IPS-15b (cell line): ENCODE results near the gene PAPPA.

ENCODE experiments used
- H3K27me3 ChIP-seq: one replicate; pipeline ENCODE4 v1.6.1; 2013; ENCODE audit warnings: low read length; ENCODE audit not compliant: control insufficient read depth, insufficient read depth
- H3K36me3 ChIP-seq: one replicate; pipeline ENCODE4 v1.6.1; 2013; ENCODE audit warnings: low read length; ENCODE audit not compliant: control insufficient read depth, insufficient read depth
- H3K4me1 ChIP-seq: one replicate; pipeline ENCODE4 v1.6.1; 2013; ENCODE audit warnings: mild to moderate bottlenecking, low read length; ENCODE audit not compliant: control insufficient read depth, insufficient read depth
- H3K4me3 ChIP-seq: one replicate; pipeline ENCODE4 v1.5.1; 2013; ENCODE audit warnings: low read depth, low read length
- H3K9ac ChIP-seq: one replicate; pipeline ENCODE4 v1.6.1; 2013; ENCODE audit warnings: low read depth, mild to moderate bottlenecking, low read length
- H3K9me3 ChIP-seq: one replicate; pipeline ENCODE4 v1.6.1; 2013; ENCODE audit warnings: mild to moderate bottlenecking, low read length; ENCODE audit not compliant: control insufficient read depth, insufficient read depth

PAPPA gene

DNA sequence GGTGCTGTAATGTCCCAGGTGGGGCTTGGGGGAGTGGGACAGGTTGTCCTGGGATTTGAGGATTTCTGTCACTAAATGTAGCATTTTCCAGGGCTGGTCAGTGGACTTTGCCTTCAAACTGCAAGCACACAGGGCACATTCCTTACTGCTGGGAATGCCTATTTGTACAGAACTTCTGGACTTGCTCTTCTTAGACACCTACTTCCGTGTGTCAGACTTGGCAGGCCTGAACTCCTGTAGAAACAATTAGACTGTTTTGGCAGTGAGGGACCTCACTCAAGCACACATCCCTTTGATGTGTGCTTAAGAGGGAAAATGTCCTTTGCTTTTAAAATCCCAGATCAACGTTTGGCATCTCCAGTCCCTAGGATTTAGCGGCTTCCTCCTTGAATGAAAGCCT lies 192.2 kb downstream of the PAPPA start:
- Histone ChIP-seq H3K36me3 (no peaks in the 10 kb centered on the region), H3K4me1 (peaks cover 2% of the 10 kb centered on the region), H3K9me3 (no peaks in the 10 kb centered on the region), H3K9ac (no peak overlapping the region), H3K27me3 (peaks cover 13% of the 10 kb centered on the region), H3K4me3 (no peak overlapping the region)

DNA sequence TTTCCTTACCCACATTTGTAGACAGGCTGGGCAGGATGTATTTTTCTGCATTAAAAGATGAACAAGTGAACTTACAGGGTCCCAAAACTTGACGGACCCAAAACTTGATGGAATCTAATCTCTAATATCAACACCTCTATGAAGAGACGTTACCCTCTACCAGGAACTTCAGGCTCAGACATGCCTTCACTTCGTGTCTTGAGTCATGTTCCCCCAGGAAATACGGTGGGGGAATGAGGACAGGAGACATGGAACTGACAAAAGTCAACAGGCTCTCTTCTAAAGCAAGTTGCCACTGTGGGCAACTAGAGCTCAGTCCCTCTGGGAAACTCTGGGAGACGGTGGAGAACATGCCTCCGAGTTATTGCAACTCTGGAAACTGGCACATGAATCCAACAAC lies 196.1 kb downstream of the PAPPA start:
- H3K4me3 ChIP-seq = no peak overlapping the region
- no peaks in the 10 kb centered on the region for H3K36me3 ChIP-seq
- H3K9ac ChIP-seq = no peak overlapping the region
- no peaks in the 10 kb centered on the region for H3K9me3 ChIP-seq
- H3K27me3 ChIP-seq = peaks cover 5% of the 10 kb centered on the region
- no peaks in the 10 kb centered on the region for H3K4me1 ChIP-seq

DNA sequence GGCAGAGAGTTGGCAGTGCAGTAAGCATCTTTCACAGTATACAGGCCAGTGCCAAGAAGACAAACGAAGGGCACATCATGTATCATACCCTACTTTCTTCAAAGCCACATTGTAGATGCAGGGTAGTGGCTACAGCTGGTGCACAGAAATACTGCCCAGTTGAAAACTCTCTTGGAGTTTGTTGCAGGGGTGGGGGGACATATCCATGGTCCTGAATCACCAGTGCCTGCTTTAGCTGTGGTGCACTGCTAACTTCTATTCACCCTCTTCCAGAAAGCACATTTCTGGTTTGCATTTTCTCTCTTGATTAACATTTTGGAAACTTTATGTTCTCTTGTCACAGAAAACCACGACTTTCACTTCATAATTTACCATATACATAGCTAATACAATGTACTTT lies 196.6 kb downstream of the PAPPA start:
- Histone ChIP-seq H3K4me1 (no peaks in the 10 kb centered on the region), H3K9ac (no peak overlapping the region), H3K9me3 (no peaks in the 10 kb centered on the region), H3K36me3 (no peaks in the 10 kb centered on the region), H3K4me3 (no peak overlapping the region), H3K27me3 (peaks cover 5% of the 10 kb centered on the region)

DNA sequence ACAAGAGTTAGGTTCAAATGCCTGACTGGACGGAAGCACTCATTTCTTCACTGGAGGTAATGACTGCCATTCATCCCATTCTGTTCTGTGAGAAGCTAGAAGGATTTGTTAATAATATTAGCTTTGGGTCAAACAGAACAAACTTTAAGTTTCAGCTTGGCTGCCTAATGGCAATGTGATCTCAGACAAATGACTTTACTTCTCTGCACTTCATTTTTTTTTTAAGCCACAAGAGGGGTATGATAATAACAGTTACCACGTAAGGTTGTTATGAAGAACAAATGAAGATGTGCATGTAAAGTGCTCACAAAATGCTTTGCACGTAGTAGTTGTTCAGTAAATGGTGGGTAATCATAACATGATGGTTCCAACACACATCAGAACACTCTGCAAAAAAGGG lies 199.4 kb downstream of the PAPPA start:
- H3K4me3 ChIP-seq = no peak overlapping the region
- H3K9ac ChIP-seq = no peak overlapping the region
- no peaks in the 10 kb centered on the region for H3K9me3 ChIP-seq
- H3K27me3 ChIP-seq = no peaks in the 10 kb centered on the region
- H3K4me1 ChIP-seq = no peaks in the 10 kb centered on the region
- H3K36me3 ChIP-seq = no peaks in the 10 kb centered on the region

DNA sequence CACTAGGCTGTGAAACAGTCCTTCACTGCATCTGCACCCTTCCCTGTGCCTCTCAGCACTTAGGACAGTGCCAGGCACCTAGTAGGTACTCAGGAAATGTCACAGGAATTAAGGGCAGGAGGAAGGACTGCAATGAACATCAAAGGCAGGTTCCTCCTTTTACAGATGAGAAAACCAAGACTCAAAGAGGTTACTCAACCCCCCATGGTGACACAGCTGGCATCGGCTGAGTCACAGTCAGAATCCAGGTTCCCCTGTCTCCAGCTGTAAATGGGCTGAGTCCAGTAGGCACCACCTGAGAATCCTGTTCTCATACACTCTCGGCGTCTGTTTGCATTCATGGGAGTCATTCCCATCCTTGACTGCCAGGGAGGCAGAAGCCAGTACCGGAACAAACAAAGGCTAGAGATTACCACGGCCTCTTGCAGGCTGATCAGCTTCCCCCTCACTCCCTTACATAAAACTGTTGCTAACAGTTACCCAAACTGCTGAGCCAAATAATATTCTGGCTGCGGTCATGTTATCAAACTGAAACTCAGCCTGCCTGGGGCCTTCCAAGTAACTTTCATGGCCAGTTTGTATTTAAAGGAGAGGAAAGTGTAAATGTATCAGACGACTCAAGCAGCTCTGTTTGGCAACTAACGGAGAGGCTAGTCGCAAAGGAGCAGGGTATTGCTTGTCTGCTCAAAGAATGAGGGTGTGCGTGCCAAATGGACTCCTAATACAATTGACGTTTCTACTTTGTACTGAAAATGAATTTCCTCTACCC lies 201.7 kb downstream of the PAPPA start:
- no peak overlapping the region for H3K9ac ChIP-seq
- H3K4me1 ChIP-seq = no peaks in the 10 kb centered on the region
- no peaks in the 10 kb centered on the region for H3K36me3 ChIP-seq
- H3K9me3 ChIP-seq = no peaks in the 10 kb centered on the region
- H3K27me3 ChIP-seq = no peaks in the 10 kb centered on the region
- H3K4me3 ChIP-seq = no peak overlapping the region

DNA sequence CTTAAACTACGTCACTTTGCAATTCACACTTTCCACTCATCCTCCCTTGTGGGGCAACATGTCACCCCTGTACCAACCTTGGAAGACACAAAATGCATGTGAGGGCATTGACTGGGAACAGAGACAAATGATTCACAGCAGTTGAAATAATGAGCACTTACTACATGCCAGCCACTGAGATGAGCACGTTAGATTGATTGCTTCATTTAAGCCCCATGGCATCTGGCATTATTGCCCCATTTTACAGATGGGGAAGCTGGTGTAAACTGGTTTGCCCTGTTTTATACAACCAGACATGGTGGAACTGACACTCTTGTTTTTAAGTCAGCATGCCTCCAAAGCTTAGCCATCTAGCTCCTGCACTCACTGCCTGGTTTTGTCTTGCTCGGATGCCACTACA lies 204.7 kb downstream of the PAPPA start:
- Histone ChIP-seq H3K9me3 (no peaks in the 10 kb centered on the region), H3K36me3 (no peaks in the 10 kb centered on the region)

DNA sequence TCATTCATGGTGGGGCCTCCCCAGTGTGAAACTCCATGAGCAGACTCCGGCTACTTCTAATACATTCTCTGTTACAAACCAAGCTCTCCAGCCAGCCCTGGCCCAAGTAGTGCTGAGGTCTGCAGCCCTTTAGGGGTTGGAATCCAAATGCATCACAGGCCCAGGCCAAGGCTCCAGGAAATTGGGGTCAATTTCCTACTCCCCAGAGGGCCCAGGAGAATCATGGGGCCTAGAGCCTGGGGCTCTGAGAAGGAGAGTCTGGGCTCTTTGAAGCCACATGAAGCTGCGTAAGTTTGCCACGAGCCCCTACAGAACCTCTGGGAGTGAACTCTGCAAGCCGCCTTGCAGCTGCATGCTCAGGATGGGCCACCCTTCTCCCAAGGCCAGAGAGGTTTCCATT lies 206.4 kb downstream of the PAPPA start:
- H3K36me3 ChIP-seq = no peaks in the 10 kb centered on the region
- H3K4me3 ChIP-seq = no peak overlapping the region
- no peak overlapping the region for H3K9ac ChIP-seq
- H3K4me1 ChIP-seq = no peaks in the 10 kb centered on the region
- H3K9me3 ChIP-seq = no peaks in the 10 kb centered on the region
- H3K27me3 ChIP-seq = no peaks in the 10 kb centered on the region

More for the DNA sequence above, 204.7 kb downstream of the PAPPA start:
- Histone ChIP-seq H3K4me3 (no peak overlapping the region), H3K4me1 (no peaks in the 10 kb centered on the region), H3K9ac (no peak overlapping the region), H3K27me3 (no peaks in the 10 kb centered on the region)

DNA sequence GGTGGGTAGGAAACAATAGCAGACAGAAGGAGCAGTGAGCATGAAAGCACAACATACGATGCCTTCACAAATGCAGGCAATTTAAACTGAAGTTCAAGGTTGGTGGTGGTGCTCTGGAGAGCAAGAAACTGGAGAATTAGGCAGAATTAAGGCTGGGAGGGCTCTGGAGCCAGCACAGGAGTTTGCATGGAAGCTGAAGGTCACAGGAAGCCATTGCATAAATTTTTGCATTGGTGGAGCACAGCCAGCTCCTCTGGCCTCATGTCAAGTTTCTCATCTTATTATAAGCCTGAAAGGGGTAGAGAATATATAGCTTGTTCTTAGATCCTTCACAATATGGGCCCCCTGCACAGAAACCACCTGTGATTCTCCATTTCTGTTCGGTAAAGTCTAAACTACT lies 207.4 kb downstream of the PAPPA start:
- Histone ChIP-seq H3K27me3 (no peaks in the 10 kb centered on the region), H3K9ac (no peak overlapping the region), H3K36me3 (no peaks in the 10 kb centered on the region), H3K9me3 (no peaks in the 10 kb centered on the region), H3K4me1 (peaks cover 2% of the 10 kb centered on the region), H3K4me3 (no peak overlapping the region)

DNA sequence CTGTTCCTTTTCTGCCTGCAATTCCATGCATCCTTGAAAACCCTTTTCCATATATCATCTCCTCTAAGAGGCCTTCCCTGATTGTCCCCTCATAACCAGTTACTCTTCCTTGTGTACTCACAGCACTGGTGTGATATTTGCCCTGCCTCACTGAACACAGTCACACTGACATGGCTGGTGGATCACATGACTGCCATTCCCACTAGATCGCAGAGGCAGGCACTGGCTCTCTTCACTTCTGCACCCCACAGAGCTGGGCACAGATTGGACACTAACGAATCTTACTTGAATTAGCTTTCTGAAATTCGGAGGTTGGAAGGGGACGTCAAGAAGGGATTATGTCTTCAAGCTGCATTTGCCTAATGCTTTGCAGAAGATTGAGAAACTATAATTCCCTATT lies 208.0 kb downstream of the PAPPA start:
- no peak overlapping the region for H3K9ac ChIP-seq
- no peaks in the 10 kb centered on the region for H3K27me3 ChIP-seq
- H3K4me1 ChIP-seq = peaks cover 2% of the 10 kb centered on the region
- no peaks in the 10 kb centered on the region for H3K36me3 ChIP-seq
- no peak overlapping the region for H3K4me3 ChIP-seq
- no peaks in the 10 kb centered on the region for H3K9me3 ChIP-seq

DNA sequence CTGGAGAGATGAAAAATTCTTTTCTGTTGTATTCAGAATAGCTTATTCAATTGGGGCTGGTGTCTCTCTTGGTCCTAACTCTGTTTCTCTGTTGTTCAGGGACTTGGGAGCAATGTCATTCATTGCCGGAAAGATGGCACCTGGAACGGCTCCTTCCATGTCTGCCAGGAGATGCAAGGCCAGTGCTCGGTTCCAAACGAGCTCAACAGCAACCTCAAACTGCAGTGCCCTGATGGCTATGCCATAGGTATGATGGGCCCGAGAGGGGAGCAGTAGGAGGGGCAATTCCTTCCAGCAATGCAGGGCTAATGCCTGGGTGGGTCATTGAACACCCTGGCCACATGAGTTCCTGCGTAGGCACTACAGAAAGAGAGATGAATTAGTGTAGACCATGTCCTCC lies 208.9 kb downstream of the PAPPA start:
- Histone ChIP-seq H3K4me1 (peaks cover 2% of the 10 kb centered on the region), H3K9ac (no peak overlapping the region), H3K27me3 (no peaks in the 10 kb centered on the region), H3K4me3 (no peak overlapping the region), H3K36me3 (no peaks in the 10 kb centered on the region), H3K9me3 (no peaks in the 10 kb centered on the region)

DNA sequence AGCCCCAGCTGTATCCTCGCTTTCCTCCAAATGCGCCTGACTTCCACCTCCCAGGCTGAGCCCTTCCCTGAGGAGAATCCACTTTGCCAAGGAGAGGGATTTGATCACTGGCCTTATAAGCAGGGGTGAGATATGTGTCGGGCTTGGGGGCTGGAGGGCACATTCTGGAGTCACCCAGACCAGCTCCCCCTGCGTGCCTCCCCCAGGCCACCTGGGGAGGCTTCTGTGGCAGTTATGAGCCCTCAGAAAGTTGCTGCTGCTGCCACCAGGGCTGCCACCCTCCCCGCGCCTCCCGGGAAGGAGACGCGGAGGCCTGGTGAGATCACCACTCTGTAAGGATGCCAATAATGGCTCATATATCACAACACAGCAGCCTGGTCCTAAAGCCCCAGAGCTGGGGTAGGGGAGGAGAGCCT lies 211.5 kb downstream of the PAPPA start:
- Histone ChIP-seq H3K4me1 (peaks cover 2% of the 10 kb centered on the region), H3K36me3 (no peaks in the 10 kb centered on the region), H3K9ac (no peak overlapping the region), H3K4me3 (no peak overlapping the region), H3K27me3 (no peaks in the 10 kb centered on the region), H3K9me3 (no peaks in the 10 kb centered on the region)

DNA sequence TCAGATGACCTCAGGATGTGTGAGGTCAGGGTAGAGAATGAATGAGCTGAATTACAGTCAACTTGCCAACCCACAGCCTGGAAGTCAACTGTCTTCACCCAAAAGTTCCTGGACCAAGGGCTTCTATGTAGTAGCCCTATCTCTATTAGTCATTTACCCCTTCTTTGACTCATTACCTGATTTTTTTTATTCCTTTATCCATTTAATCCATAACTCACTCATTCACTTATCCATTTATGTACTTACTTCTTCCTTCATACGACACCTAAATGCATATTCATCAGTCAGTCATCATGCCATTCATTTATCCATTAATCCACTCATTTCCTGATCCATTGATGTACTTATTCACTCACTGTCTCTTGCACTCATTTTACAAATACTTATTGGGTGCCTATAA lies 212.7 kb downstream of the PAPPA start:
- Histone ChIP-seq H3K36me3 (no peaks in the 10 kb centered on the region), H3K4me3 (no peak overlapping the region), H3K9me3 (no peaks in the 10 kb centered on the region), H3K9ac (no peak overlapping the region), H3K4me1 (peaks cover 2% of the 10 kb centered on the region), H3K27me3 (no peaks in the 10 kb centered on the region)
